ENCODE results near the gene MRPL40. TPM values are rescaled to one million over a fixed set of nuclear protein-coding genes. Genes with fewer than 3 reads are reported as not detected.

The MRPL40 gene
- total RNA-seq, 1 donor from 2014 or later, result 24.4 TPM

DNA sequence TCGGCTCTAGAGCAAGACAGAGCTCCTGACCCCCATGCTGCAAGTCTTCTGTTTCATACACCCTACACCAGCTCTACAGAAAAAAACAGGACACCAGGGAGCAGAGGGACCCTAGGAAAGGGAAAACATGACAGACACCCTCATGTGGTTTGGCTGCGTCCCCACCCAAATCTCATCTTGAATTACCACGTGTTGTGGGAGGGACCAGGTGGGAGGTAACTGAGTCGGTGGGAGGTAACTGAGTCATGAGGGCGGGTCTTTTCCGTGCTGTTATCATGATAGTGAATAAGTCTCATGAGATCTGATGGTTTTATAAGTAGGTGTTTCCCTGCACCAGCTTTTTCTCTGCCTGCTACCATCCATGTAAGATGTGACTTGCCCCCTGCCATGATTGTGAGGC, 21.8 kb downstream of the MRPL40 start:
- DNase-seq, result no peak
- H3K4me3 Mint-ChIP-seq (ENCODE audit: unreplicated experiment), result no peak overlapping the region
- H3K36me3 Mint-ChIP-seq (ENCODE audit: unreplicated experiment), result no peaks in the 10 kb centered on the region
- no peak overlapping the region for H3K27ac Mint-ChIP-seq (ENCODE audit: unreplicated experiment)
- TF ChIP-seq CTCF (IDR thresholded peaks at IDR 0.05; ENCODE audit: partially characterized antibody, unreplicated experiment), result no peak
- peaks cover 4% of the 10 kb centered on the region for H3K27me3 Mint-ChIP-seq (ENCODE audit: unreplicated experiment)
- peaks cover 3% of the 10 kb centered on the region for H3K9me3 Mint-ChIP-seq (ENCODE audit: unreplicated experiment)
- H3K4me1 Mint-ChIP-seq (ENCODE audit: low read depth, unreplicated experiment), result peaks cover 4% of the 10 kb centered on the region

DNA sequence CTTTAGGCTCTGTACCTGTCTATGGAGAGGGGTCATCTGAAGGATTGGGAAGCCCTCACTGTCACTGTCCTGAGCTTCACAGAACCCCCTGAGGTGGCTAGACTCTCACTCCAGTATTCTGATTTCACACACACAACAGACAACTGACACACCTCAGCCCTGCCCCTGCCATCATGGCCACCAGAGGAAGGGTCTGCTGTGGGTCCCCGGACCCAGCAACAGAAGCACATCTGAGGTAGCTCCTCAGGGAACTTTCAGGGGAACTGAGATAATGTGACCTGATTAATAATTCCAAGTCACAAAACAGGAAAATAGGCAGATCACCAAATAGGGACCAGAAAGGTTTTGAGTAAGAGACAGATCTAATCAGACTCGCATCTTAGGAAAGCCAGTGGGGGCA, 22.7 kb downstream of the MRPL40 start:
- no peak for TF ChIP-seq CTCF (IDR thresholded peaks at IDR 0.05; ENCODE audit: partially characterized antibody, unreplicated experiment)
- no peak overlapping the region for H3K27ac Mint-ChIP-seq (ENCODE audit: unreplicated experiment)
- no peak overlapping the region for H3K4me3 Mint-ChIP-seq (ENCODE audit: unreplicated experiment)
- no peaks in the 10 kb centered on the region for H3K4me1 Mint-ChIP-seq (ENCODE audit: low read depth, unreplicated experiment)
- H3K36me3 Mint-ChIP-seq (ENCODE audit: unreplicated experiment), result no peaks in the 10 kb centered on the region
- peaks cover 4% of the 10 kb centered on the region for H3K27me3 Mint-ChIP-seq (ENCODE audit: unreplicated experiment)
- no peak for DNase-seq
- H3K9me3 Mint-ChIP-seq (ENCODE audit: unreplicated experiment), result peaks cover 3% of the 10 kb centered on the region

GRCh38 chr22:19455585-19456370, 23.4 kb downstream of the MRPL40 start:
- no peak for DNase-seq
- TF ChIP-seq CTCF (IDR thresholded peaks at IDR 0.05; ENCODE audit: partially characterized antibody, unreplicated experiment), result no peak
- no peak overlapping the region for H3K27ac Mint-ChIP-seq (ENCODE audit: unreplicated experiment)
- no peaks in the 10 kb centered on the region for H3K36me3 Mint-ChIP-seq (ENCODE audit: unreplicated experiment)
- no peaks in the 10 kb centered on the region for H3K4me1 Mint-ChIP-seq (ENCODE audit: low read depth, unreplicated experiment)
- peaks cover 4% of the 10 kb centered on the region for H3K27me3 Mint-ChIP-seq (ENCODE audit: unreplicated experiment)
- no peak overlapping the region for H3K4me3 Mint-ChIP-seq (ENCODE audit: unreplicated experiment)
- H3K9me3 Mint-ChIP-seq (ENCODE audit: unreplicated experiment), result peaks cover 3% of the 10 kb centered on the region

DNA sequence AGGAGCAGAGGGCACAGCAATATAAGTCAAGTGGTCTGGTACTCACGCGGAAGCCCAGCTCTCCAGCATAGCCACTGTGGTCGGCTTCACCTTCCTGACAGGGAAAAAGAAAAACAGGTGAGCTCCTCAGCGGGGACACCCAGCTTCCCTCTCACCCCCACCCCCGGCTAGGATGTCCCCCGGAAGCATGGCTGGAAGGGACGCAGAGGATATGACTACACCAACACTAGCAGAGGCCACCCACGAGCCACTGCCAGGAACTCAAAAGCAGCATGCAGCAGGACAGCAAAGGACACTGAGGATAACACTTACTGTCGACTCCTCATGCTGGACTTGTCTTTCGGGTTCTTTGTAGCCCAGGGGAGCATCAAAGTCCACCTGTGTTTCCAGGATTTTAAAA, 24.2 kb downstream of the MRPL40 start:
- TF ChIP-seq CTCF (IDR thresholded peaks at IDR 0.05; ENCODE audit: partially characterized antibody, unreplicated experiment), result no peak
- Mint-ChIP-seq H3K36me3 (ENCODE audit: unreplicated experiment) (no peaks in the 10 kb centered on the region), H3K4me1 (ENCODE audit: low read depth, unreplicated experiment) (no peaks in the 10 kb centered on the region), H3K4me3 (ENCODE audit: unreplicated experiment) (no peak overlapping the region), H3K9me3 (ENCODE audit: unreplicated experiment) (peaks cover 3% of the 10 kb centered on the region), H3K27me3 (ENCODE audit: unreplicated experiment) (peaks cover 3% of the 10 kb centered on the region), H3K27ac (ENCODE audit: unreplicated experiment) (no peak overlapping the region)
- no peak for DNase-seq

DNA sequence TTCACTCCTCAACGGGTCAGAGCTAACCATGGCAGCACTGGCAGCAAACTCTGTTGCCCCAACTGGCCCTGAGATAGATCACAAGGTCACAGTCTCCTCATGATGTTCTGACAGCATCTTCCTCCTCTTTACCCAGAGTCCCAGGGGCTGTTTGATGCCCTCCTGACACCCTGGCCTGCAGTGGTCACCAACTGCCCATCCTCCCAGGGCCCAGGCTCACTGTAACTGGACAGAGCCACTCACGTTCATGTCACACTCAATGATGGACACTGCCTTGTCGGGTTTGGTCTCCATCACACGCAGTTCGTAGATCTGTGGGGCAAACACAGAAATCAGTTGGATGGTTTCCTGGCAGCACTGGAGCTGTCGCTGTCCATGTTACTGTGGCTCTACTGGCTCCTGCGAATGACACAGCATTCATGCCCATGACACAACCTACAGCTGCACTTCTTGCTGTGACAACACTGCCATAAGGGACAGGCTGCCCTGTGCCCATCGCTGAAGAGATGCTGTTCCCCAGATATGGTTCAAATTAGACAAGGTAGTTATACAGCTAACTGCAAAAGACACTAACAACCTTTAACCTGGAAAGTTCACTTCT, 25.6 kb downstream of the MRPL40 start:
- Mint-ChIP-seq H3K27ac (ENCODE audit: unreplicated experiment) (no peak overlapping the region), H3K4me3 (ENCODE audit: unreplicated experiment) (no peak overlapping the region), H3K36me3 (ENCODE audit: unreplicated experiment) (no peaks in the 10 kb centered on the region), H3K9me3 (ENCODE audit: unreplicated experiment) (peaks cover 3% of the 10 kb centered on the region), H3K27me3 (ENCODE audit: unreplicated experiment) (no peaks in the 10 kb centered on the region), H3K4me1 (ENCODE audit: low read depth, unreplicated experiment) (peaks cover 3% of the 10 kb centered on the region)
- TF ChIP-seq CTCF (IDR thresholded peaks at IDR 0.05; ENCODE audit: partially characterized antibody, unreplicated experiment), result no peak
- no peak for DNase-seq

Measured in glutamatergic neuron (in vitro differentiated cells).